Transverse colon (tissue), 4 donors: ENCODE data around the gene OXGR1. TPM values are rescaled to one million over a fixed set of nuclear protein-coding genes. Genes with fewer than 3 reads are reported as not detected.

Experiments used
- DNase-seq: peaks from one replicate; pipeline ENCODE4 v3.0.0-alpha.2; 2019
- H3K27ac ChIP-seq, 4 donors: fragments of 200-600 bp; sonication (generic); 2 replicates each; pipeline ENCODE4 v1.5.1; 2016 to 2018; ENCODE audit warnings: inconsistent platforms in 4 of 4
- H3K27me3 ChIP-seq: fragments of 200-600 bp; sonication (generic); 2 replicates; pipeline ENCODE4 v1.5.1; 2017; ENCODE audit warnings: inconsistent platforms
- H3K36me3 ChIP-seq, 4 donors: fragments of 200-600 bp; sonication (generic); 2 replicates each; pipeline ENCODE4 v1.5.1; 2017 to 2019; ENCODE audit warnings: inconsistent platforms in 4 of 4
- H3K4me1 ChIP-seq, 4 donors: fragments of 200-600 bp; sonication (generic); 2 replicates each; pipeline ENCODE4 v1.5.1; 2017 to 2020; ENCODE audit warnings: inconsistent platforms in 4 of 4
- H3K4me3 ChIP-seq, 4 donors: fragments of 200-600 bp; sonication (generic); 1 replicate in 1 of 4; 2 replicates in 3 of 4; pipeline versions ENCODE4 v1.5.1 to v1.6.1; 2017 to 2019; ENCODE audit warnings: inconsistent platforms in 4 of 4
- H3K9me3 ChIP-seq, 2 donors: fragments of 200-600 bp; sonication (generic); 2 replicates each; pipeline ENCODE4 v1.5.1; 2017 to 2019; ENCODE audit warnings: inconsistent platforms in 2 of 2
- EP300 ChIP-seq: sonication (generic); formaldehyde crosslinking; IDR thresholded peaks from one replicate; pipeline ENCODE4 v1.6.1; 2017; ENCODE audit warnings: antibody characterized with exemption, low read depth
- POLR2A ChIP-seq: fragments of 450-650 bp; IDR thresholded peaks from one replicate; pipeline ENCODE4 v1.6.1; 2016; ENCODE audit warnings: antibody characterized with exemption, mild to moderate bottlenecking, moderate library complexity
- POLR2AphosphoS5 ChIP-seq, 3 donors: sonication (generic); formaldehyde crosslinking; IDR thresholded peaks; one replicate each; pipeline ENCODE4 v1.6.1; 2016; ENCODE audit warnings: antibody characterized with exemption in 3 of 3
- WGBS, 2 donors: methylation state at CpG; one replicate each; pipeline ENCODE4 v1.1.5; 2018; ENCODE audit warnings: low coverage in 1 of 2; 5-methylcytosine and 5-hydroxymethylcytosine counted together
- in situ Hi-C, 4 donors: fragments of 200-750 bp; cut with MboI; loops; one replicate each; pipeline versions ENCODE4 v1.15.0 to v1.15.1; 2017; ENCODE audit warnings: low sequenced_read_pairs in 3 of 4, low pct_ligation_motif_present in 1 of 4, low pct_unique_long_range_greater_than_20kb in 1 of 4
- intact Hi-C: fragments of 100-400 bp; cut with DNase I; formaldehyde crosslinking; loops from one replicate; pipeline ENCODE4 v1.15.1; 2023; ENCODE audit warnings: low total_unique reads
- total RNA-seq, 4 donors: library from RNA; depleted of rRNA; stranded (reverse); fragments of >200 nt; gene quantifications; one replicate each; pipeline ENCODE4 v1.1.0, GENCODE V29; 2016
- TF ChIP-seq, protein P1 (sequence below), 5 experiments: fragments of 200-600 bp in 3 of 5; fragments of 450-650 bp in 2 of 5; sonication (generic) in 3 of 5; IDR thresholded peaks; 1 replicate in 2 of 5; 2 replicates in 3 of 5; pipeline ENCODE4 v1.5.1; 2016 to 2017; ENCODE audit warnings: antibody characterized with exemption in 5 of 5, inconsistent platforms in 3 of 5, mild to moderate bottlenecking in 2 of 5, moderate library complexity in 1 of 5

OXGR1 gene
- total RNA-seq, 4 donors from 2014 or later, result 2.0 to 2.5 TPM; not detected in 2

- Histone ChIP-seq H3K4me3 (no peak overlapping the region), H3K9me3 (no peaks in the 10 kb centered on the region), H3K4me1 (no peaks in the 10 kb centered on the region), H3K27me3 (no peaks in the 10 kb centered on the region), H3K36me3 (no peaks in the 10 kb centered on the region), H3K27ac (no peak overlapping the region)
- intact Hi-C loops, result no loop called here
- 80 to 87% methylated on average over 7 of the region's 7 CpGs for WGBS, 2 donors
- in situ Hi-C loops, result loop anchor here in 1 of 4 donors (25.0 kb wide), 1 partner anchor 200 kb away; the partner anchor contains the start of gene MBNL2
- DNase-seq, result no peak
- TF ChIP-seq POLR2AphosphoS5 (IDR thresholded peaks at IDR 0.05) (no peak), POLR2A (no peak), EP300 (no peak)
- TF ChIP-seq, protein P1, sequence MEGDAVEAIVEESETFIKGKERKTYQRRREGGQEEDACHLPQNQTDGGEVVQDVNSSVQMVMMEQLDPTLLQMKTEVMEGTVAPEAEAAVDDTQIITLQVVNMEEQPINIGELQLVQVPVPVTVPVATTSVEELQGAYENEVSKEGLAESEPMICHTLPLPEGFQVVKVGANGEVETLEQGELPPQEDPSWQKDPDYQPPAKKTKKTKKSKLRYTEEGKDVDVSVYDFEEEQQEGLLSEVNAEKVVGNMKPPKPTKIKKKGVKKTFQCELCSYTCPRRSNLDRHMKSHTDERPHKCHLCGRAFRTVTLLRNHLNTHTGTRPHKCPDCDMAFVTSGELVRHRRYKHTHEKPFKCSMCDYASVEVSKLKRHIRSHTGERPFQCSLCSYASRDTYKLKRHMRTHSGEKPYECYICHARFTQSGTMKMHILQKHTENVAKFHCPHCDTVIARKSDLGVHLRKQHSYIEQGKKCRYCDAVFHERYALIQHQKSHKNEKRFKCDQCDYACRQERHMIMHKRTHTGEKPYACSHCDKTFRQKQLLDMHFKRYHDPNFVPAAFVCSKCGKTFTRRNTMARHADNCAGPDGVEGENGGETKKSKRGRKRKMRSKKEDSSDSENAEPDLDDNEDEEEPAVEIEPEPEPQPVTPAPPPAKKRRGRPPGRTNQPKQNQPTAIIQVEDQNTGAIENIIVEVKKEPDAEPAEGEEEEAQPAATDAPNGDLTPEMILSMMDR (IDR thresholded peaks at IDR 0.05), result no peak
Measured at GRCh38 chr13:97012251-97013048, 18.2 kb upstream of the OXGR1 start.

DNA sequence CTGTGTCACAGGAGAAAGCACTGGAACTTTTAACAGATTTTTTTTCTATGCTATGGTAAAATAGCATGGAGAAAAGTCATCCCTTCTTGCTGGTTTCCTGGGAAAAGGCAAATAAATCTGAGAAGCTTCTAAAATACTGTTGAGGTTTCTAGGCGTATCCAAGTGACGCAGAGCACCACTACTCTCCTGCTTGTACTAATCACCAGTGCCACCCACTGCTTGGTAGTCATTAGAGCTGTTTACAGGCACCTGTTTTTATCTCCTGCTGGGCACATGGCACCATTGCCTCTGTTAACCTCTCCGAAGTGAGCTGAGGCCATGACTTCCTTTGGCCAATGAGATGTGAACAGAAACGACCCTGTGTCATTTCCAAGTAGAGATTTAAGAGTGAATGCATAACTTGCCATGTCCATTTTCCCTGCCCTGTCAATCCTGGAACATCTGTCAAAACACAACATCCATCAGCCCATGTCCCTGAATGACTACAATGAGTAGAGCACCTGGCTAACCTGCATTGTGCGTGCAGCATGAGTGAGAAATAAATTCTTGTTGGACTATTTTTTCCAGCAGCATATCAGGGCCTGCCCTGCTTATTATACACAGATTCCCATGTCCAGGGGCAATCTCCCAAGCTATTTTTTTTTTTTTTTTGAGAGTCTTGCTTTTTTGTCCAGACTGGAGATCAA lies 17.3 kb upstream of the OXGR1 start:
- DNase-seq, result no peak
- Histone ChIP-seq H3K36me3 (no peaks in the 10 kb centered on the region), H3K9me3 (no peaks in the 10 kb centered on the region), H3K4me1 (no peaks in the 10 kb centered on the region), H3K27ac (no peak overlapping the region), H3K27me3 (no peaks in the 10 kb centered on the region), H3K4me3 (no peak overlapping the region)
- WGBS, 2 donors, result 80 to 82% methylated on average over 4 to 5 of the region's 5 CpGs
- intact Hi-C loops, result no loop called here
- in situ Hi-C loops, result loop anchor here in 1 of 4 donors (25.0 kb wide), 1 partner anchor 201 kb away; the partner anchor contains the start of gene MBNL2
- TF ChIP-seq EP300 (no peak), POLR2AphosphoS5 (IDR thresholded peaks at IDR 0.05) (no peak), POLR2A (no peak)
- TF ChIP-seq, protein P1 (IDR thresholded peaks at IDR 0.05), result no peak

- WGBS, 2 donors, result 20 to 42% methylated on average over 4 of the region's 4 CpGs
Measured at GRCh38 chr13:97008643-97009042, 14.4 kb upstream of the OXGR1 start.

More at GRCh38 chr13:97008643-97009042, 14.4 kb upstream of the OXGR1 start:
- no peak overlapping the region for H3K4me3 ChIP-seq
- no peak for DNase-seq
- H3K27ac ChIP-seq, result no peak overlapping the region
- H3K4me1 ChIP-seq, result no peaks in the 10 kb centered on the region
- H3K27me3 ChIP-seq, result no peaks in the 10 kb centered on the region
- TF ChIP-seq EP300 (no peak), POLR2A (no peak), POLR2AphosphoS5 (IDR thresholded peaks at IDR 0.05) (no peak)
- TF ChIP-seq, protein P1 (IDR thresholded peaks at IDR 0.05), result no peak
- no peaks in the 10 kb centered on the region for H3K9me3 ChIP-seq
- in situ Hi-C loops, result loop anchor here in 1 of 4 donors (25.0 kb wide), 1 partner anchor 204 kb away; the partner anchor contains the start of gene MBNL2
- H3K36me3 ChIP-seq, result no peaks in the 10 kb centered on the region
- intact Hi-C loops, result no loop called here
